AG04449 (cell line): ENCODE results near the gene CDC14A.

ENCODE experiments used
- CTCF ChIA-PET: fragments of 350-600 bp; formaldehyde crosslinking; extraction: SDS; loops from one replicate; lab custom pipeline; 2021; ENCODE audit warnings: antibody characterized with exemption; lab: Yijun Ruan, JAX
- POLR2A ChIA-PET: fragments of 400-600, 350-600 bp; formaldehyde crosslinking; extraction: SDS; loops from one replicate; lab custom pipeline; 2020; ENCODE audit warnings: antibody characterized with exemption, inconsistent platforms; lab: Yijun Ruan, JAX
- DNase-seq: peaks from one replicate; pipeline ENCODE4 v3.0.0-alpha.2; 2010; ENCODE audit warnings: low read depth, low spot score
- H3K4me3 ChIP-seq: 2 replicates; pipeline ENCODE4 v1.5.1; 2011; ENCODE audit warnings: low read depth, mild to moderate bottlenecking, control low read depth, low read length
- TF ChIP-seq, protein P1 (sequence below): IDR thresholded peaks from one replicate; pipeline ENCODE4 v1.5.1; 2011; ENCODE audit warnings: mild to moderate bottlenecking, moderate library complexity, low read length, control low read depth, inconsistent platforms; ENCODE audit not compliant: insufficient read depth; ENCODE audit errors: missing control alignments

CDC14A gene

DNA sequence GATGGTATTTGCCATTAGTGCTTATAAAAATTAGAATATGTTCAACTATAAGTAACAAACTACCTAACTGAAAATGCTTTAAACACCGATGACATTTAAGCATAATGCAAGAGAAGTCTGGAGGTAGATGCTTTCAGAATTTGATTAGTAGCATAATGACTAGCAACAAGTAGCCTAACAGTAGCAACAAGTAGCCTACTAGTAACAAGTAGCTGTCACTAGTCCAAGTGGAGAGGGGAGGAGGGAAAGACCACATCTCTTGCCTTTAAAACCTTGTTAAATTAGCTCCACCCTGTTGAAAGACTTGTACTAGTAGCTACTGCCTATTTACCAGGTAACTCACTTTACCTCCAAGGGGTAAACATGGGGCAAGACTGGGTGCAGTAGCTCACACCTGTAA lies 193.5 kb downstream of the CDC14A start:
- H3K4me3 ChIP-seq = no peak overlapping the region
- no peak for DNase-seq
- TF ChIP-seq, protein P1, sequence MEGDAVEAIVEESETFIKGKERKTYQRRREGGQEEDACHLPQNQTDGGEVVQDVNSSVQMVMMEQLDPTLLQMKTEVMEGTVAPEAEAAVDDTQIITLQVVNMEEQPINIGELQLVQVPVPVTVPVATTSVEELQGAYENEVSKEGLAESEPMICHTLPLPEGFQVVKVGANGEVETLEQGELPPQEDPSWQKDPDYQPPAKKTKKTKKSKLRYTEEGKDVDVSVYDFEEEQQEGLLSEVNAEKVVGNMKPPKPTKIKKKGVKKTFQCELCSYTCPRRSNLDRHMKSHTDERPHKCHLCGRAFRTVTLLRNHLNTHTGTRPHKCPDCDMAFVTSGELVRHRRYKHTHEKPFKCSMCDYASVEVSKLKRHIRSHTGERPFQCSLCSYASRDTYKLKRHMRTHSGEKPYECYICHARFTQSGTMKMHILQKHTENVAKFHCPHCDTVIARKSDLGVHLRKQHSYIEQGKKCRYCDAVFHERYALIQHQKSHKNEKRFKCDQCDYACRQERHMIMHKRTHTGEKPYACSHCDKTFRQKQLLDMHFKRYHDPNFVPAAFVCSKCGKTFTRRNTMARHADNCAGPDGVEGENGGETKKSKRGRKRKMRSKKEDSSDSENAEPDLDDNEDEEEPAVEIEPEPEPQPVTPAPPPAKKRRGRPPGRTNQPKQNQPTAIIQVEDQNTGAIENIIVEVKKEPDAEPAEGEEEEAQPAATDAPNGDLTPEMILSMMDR = no peak
- CTCF ChIA-PET = interaction anchor here (0.7 kb wide), 1 partner anchor 86 kb away, joined by 3 read pairs; no protein-coding TSS in a partner anchor
- POLR2A ChIA-PET = no interaction called here

DNA sequence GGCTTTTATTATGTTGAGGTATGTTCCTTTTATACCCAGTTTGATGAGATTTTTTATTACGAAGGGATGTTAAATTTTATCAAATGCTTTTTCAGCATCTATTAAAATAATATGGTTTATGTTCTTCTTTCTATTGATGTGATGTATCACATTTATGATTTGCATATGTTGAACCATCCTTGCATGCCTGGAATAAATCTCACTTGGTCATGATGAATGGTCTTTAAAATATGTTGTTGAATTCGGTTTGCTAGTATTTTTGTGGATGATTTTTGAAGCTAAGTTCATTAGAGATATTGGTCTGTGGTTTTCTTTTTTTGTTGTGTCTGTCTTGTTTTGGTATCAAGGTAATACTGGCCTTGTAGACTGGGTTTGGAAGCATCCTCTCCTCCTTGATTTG lies 199.7 kb downstream of the CDC14A start:
- no peak overlapping the region for H3K4me3 ChIP-seq
- no peak for DNase-seq
- POLR2A ChIA-PET = no interaction called here
- TF ChIP-seq, protein P1 = no peak
- CTCF ChIA-PET = no interaction called here

DNA sequence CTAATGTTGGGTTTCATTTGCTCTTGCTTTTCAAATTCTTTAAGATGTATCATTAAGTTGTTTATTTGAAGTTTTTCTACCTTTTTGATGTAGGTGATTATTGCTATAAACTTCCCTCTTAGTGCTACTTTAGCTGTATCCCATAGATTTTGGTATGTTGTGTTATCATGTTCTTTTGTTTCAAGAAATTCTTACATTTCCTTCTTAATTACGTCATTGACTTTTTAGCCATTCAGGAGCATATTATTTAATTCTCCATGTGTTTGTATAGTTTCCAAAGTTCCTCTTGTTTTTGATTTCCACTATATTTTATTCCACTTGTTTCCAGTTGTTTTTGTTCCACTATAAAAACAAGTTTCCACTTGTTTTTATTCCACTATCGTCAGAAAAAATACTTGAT lies 200.6 kb downstream of the CDC14A start:
- CTCF ChIA-PET = interaction anchor here (0.6 kb wide), 1 partner anchor 1372 kb away, joined by 3 read pairs; no protein-coding TSS in a partner anchor
- TF ChIP-seq, protein P1 = no peak

DNA sequence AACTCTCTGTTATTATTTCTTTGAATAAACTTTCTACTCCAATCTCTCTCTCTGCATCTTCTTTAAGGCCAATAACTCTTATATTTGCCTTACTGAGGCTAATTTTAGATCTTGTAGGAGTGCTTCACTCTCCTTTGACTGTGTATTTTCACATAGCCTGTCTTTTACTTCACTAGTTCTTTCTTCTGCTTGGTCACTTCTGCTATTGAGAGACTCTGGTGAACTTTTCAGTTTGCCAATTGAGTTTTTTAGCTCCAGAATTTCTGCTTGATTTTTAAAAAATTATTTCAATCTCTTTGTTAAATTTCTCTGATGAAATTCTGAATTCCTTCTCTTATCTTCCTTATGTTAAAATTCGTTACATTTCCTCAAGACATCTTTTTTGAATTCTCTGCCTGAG lies 203.9 kb downstream of the CDC14A start:
- ChIA-PET POLR2A (no interaction called here), CTCF (no interaction called here)
- TF ChIP-seq, protein P1 = no peak
- no peak overlapping the region for H3K4me3 ChIP-seq
- no peak for DNase-seq

More for the DNA sequence above, 200.6 kb downstream of the CDC14A start:
- no peak overlapping the region for H3K4me3 ChIP-seq
- DNase-seq = no peak
- POLR2A ChIA-PET = no interaction called here

DNA sequence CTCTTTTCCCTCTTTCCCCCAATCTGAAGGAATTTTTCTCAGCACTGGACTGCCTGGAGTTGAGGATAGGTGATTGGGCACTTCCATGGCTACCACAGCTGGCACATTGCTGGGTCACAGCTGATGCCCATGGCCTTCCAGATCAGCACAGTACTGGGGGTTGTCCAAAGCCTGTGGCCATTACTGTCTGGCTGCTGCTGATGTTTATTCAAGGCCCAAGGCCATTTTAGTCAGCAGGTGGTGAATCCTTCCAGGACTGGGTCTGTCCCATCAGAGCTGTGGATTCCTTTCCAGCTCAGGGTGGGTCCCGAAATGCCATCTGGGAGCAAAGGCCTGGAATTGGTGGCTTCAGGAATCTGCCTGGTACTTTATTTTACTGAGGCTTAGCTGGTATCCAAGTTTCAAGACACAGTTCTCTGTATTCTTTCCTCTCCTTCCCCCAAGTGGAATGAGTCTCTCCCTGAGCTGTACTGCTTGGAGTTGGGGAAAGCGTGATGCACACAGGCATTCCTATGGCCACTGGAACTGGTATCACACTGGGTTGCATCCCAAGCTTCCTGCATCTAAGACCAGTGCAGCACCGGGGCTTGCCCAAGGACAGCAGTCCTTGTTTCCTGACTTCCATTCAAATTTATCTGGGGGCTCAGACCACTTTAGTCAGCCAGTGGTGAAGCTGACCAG lies 204.8 kb downstream of the CDC14A start:
- TF ChIP-seq, protein P1 = no peak
- H3K4me3 ChIP-seq = no peak overlapping the region
- CTCF ChIA-PET = interaction anchor here (1.0 kb wide), 1 partner anchor 311 kb away, joined by 3 read pairs; no protein-coding TSS in a partner anchor
- no peak for DNase-seq
- POLR2A ChIA-PET = no interaction called here

DNA sequence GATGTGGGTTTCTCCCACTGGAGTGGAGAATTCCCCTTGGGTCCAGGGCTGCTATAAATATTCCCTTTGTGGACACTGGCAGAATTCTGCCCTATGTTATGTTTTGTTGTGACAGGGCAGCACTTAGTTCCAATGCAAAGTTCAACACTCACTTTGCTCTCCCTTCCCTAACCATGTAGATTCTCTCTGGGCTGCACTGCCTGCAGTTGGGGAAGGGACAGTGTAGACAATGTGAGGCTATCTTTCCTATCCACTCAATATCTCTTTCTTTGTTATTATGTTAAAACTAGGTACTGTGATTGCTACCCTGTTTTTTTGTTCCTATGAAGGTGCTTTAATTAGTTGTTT lies 205.3 kb downstream of the CDC14A start:
- no peak for DNase-seq
- ChIA-PET POLR2A (no interaction called here), CTCF (interaction anchor here (1.0 kb wide), 1 partner anchor 311 kb away, joined by 3 read pairs; no protein-coding TSS in a partner anchor)
- TF ChIP-seq, protein P1 = no peak
- no peak overlapping the region for H3K4me3 ChIP-seq
